ENCODE data around the gene ADK.
"Not testable (repeated sequence)": the region's sequence is repeated elsewhere in the genome, so short reads cannot be mapped to it uniquely, and the experiment has no call there.

Gene ADK

DNA sequence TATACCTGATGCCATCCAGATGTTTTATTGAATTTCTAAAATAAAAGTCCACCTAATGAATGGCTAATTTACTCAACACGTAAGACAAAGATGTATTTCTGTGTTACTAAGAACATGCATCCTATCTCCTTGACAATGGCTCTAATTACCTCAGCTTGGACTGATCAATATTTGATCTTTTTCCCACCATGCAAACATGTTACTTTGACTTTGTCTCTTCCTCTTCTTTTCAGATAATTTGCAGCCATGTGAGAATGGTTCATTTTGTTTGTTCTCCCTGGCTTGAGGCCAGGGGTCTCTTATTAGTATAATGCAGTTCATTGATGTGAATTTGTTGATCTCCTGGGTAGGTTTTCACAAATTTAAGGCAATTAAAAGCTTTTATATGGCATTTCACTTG lies 302.1 kb downstream of the ADK start:
- no peak for DNase-seq
- intact Hi-C loops (cut with DNase I) = no loop called here

DNA sequence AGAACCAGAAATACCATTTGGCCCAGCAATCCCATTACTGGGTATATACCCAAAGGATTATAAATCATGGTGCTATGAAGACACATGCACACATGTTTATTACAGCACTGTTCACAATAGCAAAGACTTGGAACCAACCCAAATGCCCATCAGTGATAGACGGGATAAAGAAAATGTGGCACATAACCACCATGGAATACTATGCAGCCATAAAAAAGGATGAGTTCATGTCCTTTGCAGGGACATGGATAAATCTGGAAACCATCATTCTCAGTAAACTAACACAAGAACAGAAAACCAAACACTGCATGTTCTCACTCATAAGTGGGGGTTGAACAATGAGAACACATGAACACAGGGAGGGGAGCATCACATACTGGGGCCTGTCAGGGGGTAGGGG lies 306.5 kb downstream of the ADK start:
- intact Hi-C loops (cut with DNase I); DNase-seq: not testable (repeated sequence)

DNA sequence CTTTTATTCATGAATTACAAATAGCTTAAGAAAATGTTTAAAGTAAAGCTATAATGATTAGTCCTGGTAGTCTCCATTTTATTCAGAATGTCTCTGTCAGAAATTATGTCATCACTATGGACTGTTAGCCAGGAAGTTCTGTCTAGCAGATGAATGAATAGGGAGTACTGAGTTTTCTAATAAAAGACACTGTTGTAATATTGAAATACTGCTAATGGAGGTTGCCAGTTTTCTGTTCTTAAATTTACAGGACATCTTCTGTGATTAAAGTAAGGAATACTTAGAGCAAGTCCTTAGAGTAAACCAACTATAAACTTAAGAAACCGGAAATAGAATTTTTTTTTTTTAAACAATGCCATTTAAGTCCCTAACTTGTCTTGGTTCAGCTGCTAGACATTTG lies 309.8 kb downstream of the ADK start:
- DNase-seq = no peak
- intact Hi-C loops (cut with DNase I) = no loop called here

DNA sequence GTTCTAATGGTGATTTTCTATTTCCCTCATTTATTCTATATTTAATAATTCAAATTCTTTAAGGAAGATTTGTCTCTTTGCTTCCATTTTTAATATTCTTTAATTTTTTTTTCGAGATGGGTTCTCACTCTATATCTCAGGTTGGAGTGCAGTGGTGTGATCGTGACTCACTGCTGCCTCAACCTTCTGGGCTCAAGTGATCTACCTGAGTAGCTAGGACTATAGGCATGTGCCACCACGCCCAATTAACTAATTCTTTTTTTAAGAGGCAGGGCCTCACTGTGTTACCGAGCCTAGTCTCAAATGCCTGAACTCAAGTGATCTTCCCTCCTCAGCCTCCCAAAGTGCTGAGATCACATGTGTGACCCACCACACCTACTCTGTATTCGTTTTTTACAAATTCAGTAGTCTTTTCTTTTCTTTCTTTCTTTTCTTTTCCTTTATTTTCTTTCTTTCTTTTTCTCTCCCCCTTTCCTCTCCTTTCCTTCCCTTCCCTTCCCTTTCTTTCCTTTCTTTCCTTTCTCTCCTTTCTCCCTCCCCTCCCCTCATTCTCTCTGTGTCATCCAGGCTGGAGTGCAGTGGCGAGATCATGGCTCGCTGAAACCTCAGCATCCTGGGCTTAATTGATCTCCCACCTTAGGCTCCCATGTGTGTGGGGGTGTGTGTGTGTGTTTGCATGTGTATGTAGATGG lies 323.1 kb downstream of the ADK start:
- intact Hi-C loops (cut with DNase I) = no loop called here

DNA sequence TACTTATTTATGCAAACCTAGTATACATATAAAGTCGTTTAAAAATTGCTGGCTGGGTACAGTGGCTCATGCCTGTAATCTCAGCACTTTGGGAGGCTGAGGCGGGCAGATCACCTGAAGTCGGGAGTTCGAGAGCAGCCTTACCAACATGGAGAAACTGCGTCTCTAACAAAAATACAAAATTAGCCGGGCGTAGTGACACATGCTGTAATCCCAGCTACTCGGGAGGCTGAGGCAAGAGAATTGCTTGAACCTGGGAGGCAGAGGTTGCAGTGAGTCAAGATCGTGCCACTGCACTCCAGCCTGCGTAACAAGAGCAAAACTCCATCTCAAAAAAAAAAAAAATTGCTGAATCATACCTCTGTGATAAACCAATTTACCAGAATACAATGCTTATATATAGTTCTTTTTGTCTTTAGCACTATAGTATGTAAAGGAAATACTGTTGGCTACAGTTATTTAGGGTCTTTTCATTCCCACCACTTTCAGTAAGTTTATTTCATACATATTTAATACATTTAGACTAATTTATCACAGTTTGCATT lies 325.2 kb downstream of the ADK start:
- intact Hi-C loops (cut with DNase I) = not testable (repeated sequence)

More for the DNA sequence above, 323.1 kb downstream of the ADK start:
- DNase-seq = no peak

DNA sequence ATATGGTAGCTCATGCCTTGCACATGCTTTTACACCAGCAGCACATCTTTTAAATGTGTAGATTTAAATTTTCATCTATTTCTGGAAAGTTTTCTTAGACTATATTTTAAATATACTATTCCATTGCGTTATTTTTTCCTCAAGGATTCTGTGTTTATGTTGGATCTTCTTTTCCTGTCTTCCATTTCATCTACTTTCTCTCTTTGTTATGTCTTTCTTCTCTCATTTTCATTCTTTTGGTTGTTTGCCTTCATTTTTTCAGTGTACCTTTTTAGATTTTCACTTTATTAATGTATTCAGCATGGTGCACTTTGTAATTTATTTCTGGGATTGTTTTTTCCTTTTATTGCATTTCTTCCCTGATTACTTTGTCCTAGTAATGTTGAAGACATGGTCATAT lies 329.8 kb downstream of the ADK start:
- DNase-seq = no peak
- intact Hi-C loops (cut with DNase I) = no loop called here

More for the DNA sequence above, 325.2 kb downstream of the ADK start:
- DNase-seq = not testable (repeated sequence)

DNA sequence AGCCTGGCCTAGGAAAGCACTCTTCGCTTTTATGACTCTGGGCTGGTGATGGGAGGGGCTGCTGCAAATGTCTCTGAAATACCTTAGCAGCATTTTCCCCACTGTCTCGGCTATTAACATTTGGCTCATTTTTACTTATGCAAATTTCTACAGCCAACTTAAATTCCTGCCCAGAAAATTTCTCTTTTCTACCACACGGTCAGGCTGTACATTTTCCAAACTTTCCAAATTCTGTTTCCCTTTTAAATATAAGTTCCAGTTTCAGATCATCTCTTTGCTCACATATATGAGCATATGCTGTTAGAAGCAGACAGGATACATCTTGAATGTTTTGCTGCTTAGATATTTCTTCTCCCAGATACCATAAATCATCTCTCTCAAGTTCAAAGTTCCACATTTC lies 332.3 kb downstream of the ADK start:
- no peak for DNase-seq
- intact Hi-C loops (cut with DNase I) = no loop called here

DNA sequence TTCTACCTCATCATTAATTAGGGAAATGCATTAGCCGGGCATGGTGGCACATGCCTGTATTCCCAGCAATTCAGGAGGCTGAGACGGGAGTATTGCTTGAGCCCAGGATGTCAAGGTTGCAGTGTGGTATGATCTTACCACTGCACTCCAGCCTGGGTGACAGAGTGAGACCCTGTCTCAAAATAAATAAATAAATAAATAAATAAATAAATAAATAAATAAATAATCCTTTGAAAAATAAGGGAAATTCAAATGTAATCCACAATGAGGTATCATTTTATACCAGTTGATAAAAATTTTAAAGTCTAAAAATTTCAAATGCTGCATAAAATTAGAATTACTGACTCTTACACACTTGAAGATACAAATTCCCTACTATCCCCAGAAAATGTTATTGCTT lies 334.3 kb downstream of the ADK start:
- intact Hi-C loops (cut with DNase I) = no loop called here
- DNase-seq = no peak

DNA sequence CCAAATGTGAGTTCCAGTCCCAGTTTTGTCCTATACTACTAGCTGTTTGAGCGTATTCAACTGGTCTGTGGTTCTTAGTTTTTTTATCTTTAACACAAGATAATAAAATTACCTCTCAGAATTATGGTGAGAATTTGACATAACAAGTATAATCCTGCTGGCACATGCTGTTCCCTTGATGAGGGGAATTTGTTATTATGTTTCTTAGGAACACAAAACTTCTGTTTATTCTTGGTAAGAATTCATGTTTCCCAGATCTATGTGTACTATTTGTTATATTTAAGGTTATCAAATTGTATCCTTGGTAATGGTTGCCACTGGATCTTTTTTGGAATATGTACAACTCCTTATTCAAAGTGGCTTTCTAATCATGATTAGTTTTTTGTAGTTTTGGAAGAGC lies 335.6 kb downstream of the ADK start:
- DNase-seq = no peak
- intact Hi-C loops (cut with DNase I) = no loop called here

DNA sequence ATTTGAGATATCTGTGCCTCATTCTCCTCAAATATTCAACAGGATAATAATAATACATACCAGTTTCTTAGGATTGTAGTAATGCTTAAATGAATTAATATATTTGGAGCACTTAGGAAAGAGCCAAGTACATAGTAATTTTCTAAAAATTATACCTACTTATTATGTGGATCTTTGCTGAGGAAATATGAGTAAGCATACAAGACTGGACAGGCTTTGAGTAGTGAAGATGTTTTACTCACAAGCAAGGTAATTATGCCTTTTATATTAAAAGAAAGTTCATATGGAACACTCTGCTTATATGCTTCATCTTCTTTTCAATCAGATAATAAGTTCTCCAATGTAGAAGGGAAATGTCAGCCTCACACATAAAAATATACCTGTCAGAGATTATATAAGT lies 337.9 kb downstream of the ADK start:
- DNase-seq = no peak
- intact Hi-C loops (cut with DNase I) = no loop called here

DNA sequence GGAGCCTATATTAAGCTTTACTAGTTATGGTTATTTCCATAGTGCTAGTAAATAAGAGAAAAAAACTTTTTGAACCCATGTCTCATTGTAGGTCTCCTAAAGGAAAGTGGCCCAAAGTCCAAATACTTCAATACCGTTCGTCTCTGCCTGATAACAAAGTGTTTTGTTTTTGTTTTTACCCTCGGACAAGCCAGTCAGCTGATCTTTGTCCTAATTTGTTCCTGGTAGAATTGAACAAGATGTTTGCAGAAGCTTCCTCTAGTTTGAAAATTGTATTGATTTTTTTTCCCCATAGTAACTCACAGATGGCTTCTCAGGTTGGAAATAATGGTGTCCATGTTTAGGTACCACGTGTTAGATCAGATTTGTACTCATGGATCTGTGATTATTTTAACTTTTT lies 339.5 kb downstream of the ADK start:
- DNase-seq = no peak
- intact Hi-C loops (cut with DNase I) = no loop called here

DNA sequence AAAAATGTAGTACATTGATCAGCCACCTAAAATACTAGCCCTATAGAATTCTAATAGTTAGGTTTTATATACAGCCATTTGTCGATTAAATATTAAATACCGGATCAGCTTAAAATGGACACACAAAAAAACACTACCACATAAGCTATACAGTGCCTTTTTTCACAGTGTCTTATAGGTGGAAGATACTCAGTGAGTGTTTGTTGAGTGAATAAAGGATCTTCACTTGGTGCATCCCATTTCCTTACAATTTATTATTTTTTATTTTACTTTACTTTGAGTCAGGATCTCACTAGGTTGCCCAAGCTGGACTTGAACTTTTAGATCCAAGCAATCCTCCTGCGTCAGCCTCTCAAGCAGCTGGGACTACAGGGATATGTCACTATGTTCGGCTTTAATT lies 340.0 kb downstream of the ADK start:
- DNase-seq = no peak
- intact Hi-C loops (cut with DNase I) = no loop called here

DNA sequence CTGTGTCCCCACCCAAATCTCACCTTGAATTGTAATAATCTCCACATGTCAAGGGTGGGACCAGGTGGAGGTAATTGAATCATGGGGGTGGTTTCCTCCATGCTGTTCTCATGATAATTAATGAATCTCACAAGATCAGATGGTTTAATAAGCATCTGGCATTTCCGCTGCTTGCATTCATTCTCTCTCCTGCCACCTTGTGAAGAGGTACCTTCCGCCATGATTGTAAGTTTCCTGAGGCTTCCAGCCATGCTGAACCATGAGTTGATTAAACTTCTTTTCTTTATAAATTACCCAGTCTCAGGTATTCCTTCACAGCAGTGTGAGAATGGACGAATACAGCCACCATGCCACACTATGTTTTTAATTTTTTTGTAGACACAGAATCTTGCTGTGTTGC lies 345.3 kb downstream of the ADK start:
- intact Hi-C loops (cut with DNase I); DNase-seq: not testable (repeated sequence)

DNA sequence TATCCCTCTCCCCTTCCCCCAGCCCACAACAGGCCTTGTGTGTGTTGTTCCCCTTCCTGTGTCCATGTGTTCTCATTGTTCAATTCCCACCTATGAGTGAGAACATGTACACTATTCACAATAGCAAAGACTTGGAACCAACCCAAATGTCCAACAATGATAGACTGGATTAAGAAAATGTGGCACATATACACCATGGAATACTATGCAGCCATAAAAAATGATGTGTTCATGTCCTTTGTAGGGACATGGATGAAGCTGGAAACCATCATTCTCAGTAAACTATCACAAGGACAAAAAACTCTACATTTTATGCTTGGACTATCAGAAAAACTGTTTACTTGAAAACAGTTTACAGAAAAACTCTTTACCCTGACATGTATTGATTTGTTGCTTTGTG lies 347.6 kb downstream of the ADK start:
- DNase-seq; intact Hi-C loops (cut with DNase I): not testable (repeated sequence)

DNA sequence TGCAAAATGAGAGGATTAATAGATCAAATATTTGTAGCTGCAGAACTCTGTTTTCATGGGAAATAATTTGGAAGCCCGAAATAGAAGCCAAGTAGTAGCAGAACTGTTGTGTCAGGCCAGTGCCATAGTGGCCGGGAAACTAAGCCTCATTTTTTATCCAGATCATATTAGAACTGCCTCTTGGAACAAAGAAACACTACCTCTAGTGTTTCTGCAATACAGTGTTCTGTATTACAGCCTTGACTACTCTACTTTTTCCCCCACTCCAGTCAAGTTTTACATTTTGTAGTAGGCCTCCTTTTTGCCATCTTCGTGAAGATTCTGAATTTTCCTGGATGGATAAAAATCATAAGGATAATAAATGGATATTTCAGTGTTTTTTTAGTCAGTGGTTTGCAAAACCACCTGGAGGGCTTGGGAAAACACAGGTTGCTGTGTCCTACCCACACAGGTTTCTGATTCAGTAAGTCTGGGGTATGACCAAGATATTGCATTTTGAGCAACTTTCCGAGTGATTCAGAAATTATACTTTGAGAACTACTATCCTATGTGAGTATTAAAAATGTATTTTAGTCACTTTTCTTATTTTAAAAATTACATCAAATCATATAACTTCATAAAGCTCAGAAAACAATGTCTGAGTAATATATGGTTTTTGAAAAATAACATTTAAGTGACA lies 349.1 kb downstream of the ADK start:
- no peak for DNase-seq
- intact Hi-C loops (cut with DNase I) = no loop called here

DNA sequence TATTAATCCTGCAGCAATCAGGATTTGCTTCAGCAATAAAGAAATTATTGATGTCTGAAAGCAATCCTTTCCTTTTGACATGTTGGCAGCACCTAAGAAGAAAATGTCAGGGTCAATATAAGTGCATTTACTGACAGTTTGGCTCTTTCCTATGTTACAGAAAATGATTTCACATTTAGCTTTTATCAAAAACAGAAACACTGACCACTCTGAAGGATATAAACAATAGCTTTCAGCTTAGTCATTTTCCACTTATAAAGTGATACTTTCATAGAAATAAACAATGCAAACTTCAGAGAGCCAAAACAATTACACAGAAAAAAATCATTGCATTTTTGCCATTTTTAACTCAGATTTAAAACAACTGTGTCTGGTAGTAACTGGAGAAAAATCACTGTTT lies 349.8 kb downstream of the ADK start:
- DNase-seq = no peak
- intact Hi-C loops (cut with DNase I) = no loop called here

DNA sequence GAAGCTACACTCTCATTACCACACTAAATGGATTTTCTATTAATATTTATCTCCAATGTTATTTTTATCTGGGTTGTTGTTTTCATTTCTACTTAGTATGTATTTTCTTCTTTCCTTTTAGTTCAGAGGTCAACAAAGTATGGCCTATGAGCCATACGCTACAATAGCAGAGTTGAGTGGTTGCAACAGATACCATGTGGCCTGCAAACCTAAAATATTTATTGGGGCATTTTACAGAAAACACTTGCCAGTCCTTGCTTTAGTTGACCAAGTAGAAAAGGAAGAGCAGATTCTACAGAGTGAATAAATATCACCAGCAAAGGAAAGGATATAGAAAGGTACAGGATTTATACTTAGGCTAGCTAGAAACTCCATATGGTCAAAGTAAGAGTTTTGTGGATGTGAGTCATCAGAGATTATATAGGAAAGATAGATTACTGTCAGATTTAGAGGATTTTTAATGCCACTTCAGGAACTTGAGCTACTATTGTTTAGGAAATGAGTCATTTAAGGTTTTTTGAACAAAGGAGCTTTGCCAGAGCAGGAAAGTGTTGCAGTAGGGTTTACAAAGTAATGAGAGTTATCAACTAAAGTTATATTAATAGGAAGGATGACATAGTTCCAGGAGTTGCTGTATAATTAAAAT lies 352.1 kb downstream of the ADK start:
- no peak for DNase-seq
- intact Hi-C loops (cut with DNase I) = no loop called here

DNA sequence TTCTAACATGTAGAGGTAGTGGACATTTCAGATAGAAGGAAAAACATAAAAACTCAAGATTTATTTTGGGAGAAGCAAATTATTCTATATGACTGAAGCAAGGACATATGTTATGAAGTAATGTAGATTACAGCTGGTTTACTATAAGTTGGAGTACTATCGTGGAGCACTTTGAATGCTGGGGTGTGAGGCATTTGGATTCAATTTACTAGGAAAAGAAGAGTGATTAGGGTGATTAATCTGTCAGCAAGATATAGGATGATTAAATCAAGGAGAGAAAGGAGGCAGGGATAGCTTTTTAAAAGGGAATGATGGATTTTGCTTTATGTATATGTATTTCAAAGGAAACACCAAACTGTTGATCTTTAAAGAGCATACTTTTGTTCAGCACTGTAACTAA lies 356.9 kb downstream of the ADK start:
- DNase-seq = no peak
- intact Hi-C loops (cut with DNase I) = no loop called here

DNA sequence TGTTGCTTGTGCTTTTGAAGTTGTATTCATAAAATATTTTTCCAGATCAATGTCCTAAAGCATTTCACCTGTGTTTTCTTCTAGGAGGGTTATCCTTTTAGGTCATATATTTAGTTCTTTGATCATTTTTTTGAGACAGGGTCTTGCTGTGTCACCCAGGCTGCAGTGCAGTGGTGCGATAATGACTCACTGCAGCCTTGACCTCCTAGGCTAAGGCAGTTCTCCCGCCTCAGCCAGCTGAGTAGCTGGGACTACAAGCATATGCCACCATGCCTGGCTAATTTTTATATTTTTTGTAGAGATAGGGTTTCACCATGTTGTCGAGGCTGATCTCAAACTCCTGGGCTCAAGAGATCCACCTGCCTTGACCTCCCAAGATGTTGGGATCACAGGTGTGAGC lies 359.6 kb downstream of the ADK start:
- no peak for DNase-seq
- intact Hi-C loops (cut with DNase I) = no loop called here

DNA sequence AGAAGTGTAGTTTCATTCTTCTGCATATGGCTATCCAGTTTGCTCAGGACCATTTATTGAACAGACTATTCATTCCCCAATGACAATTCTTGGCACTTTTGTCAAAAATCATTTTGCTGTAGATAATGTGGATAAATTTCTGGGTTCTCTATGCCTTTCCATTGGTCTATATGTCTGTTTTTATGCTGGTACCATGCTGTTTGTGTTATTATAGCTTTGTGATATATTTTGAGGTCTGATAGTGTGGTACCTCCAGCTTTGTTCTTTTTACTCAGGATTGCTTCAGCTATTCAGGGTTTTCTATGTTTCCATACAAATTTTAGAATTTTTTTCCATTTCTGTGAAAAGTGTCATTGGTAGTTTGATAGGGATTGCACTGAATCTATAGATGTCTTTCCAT lies 360.0 kb downstream of the ADK start:
- DNase-seq = no peak
- intact Hi-C loops (cut with DNase I) = no loop called here

DNA sequence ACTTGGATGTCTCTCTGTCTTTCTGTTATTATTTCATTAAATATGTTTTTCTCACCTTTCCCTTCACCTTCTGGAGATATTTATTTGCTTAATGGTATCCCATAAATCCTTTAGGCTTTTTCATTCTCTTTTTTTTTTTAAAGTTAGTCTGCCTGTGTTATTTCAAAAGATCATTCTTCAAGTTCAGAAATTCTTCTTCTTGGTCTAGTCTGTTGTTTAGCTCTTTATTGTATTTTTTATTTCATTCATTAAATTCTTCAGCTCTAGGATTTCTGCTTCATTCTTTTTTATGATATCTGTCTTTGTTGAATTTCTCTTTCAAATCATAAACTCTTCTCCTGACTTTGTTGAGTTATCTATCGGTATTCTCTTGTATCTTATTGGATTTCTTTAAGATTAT lies 363.3 kb downstream of the ADK start:
- intact Hi-C loops (cut with DNase I) = no loop called here
- DNase-seq = no peak

DNA sequence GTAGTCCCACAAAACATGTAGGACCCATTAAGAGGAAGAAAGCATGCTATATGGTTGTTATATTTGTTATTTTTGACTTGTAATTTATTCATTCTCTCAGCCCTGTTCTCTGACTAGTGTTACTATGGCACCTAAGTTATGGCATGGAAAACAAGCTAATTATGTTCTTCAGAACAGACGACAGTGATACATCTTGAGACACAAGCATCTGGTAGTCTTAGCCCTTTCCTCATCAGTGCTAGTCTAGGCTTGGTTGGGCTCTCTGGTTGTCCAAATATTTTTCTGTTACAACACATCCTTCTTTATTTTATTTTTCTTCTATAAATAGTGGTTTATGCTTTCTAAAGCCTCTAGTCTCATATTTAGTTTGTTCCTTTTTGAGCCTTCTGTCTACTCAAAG lies 367.0 kb downstream of the ADK start:
- DNase-seq = no peak
- intact Hi-C loops (cut with DNase I) = no loop called here

Data from posterior cingulate gyrus (tissue), 11 donors.